Frontal cortex (tissue), 4 donors: Measurements from ENCODE around the gene DDX28. TPM values are rescaled to one million over a fixed set of nuclear protein-coding genes. Genes with fewer than 3 reads are reported as not detected.
"Not testable (repeated sequence)": the region's sequence is repeated elsewhere in the genome, so short reads cannot be mapped to it uniquely, and the experiment has no call there.

Experiments
- DNase-seq, 2 donors: peaks; one replicate each; pipeline ENCODE4 v3.0.0; 2012; ENCODE audit warnings: low spot score in 2 of 2
- FAIRE-seq: peaks from 2 replicates; lab custom pipeline; 2012; peaks lifted over from hg19 to GRCh38; lab: Jason Lieb, UNC
- small RNA-seq: library from RNA; depleted of rRNA; stranded (forward); fragments of <200 nt; gene quantifications from one replicate; pipeline ENCODE3, GENCODE V24; 2014
- total RNA-seq: library from RNA; depleted of rRNA; stranded (reverse); fragments of >200 nt; gene quantifications from one replicate; pipeline ENCODE4 v1.2.3, GENCODE V29; 2014
- donor health status: control.
- donor health status: control.
- donor health status: control.

DDX28 gene
- total RNA-seq, 1 donor from 2014 or later = 13.5 TPM

- DNase-seq (no peak), FAIRE-seq (no peak)
Observed at GRCh38 chr16:67975321-67976105, 47.5 kb downstream of the DDX28 start.

- FAIRE-seq, DNase-seq: not testable (repeated sequence)
Observed at GRCh38 chr16:67972285-67972684, 50.7 kb downstream of the DDX28 start.

- FAIRE-seq (no peak), DNase-seq (no peak)
Observed at GRCh38 chr16:67971111-67971510, 51.9 kb downstream of the DDX28 start.

Small RNA genes lying within 50 kb of the gene (small RNA-seq; reads per million reads assigned to genes)
- not detected for gene RNU6-359P

Other genes with a start within 250 kb of the DDX28 start
- 3.7 TPM for gene RANBP10, start 216.7 kb downstream of the DDX28 start, total RNA-seq
- 4.5 TPM for gene TSNAXIP1, start 216.3 kb downstream of the DDX28 start, total RNA-seq
- gene THAP11, start 180.9 kb downstream of the DDX28 start, total RNA-seq = 26.5 TPM
- 70.9 TPM for gene NUTF2, start 176.3 kb downstream of the DDX28 start, total RNA-seq
- gene CENPT, start 175.5 kb downstream of the DDX28 start, total RNA-seq = 25.3 TPM
- gene EDC4, start 150.2 kb downstream of the DDX28 start, total RNA-seq = 64.0 TPM
- not detected for gene NRN1L, start 138.3 kb downstream of the DDX28 start, total RNA-seq
- 6.5 TPM for gene PSKH1, start 130.0 kb downstream of the DDX28 start, total RNA-seq
- 2.0 TPM for gene CTRL, start 91.4 kb downstream of the DDX28 start, total RNA-seq
- gene PSMB10, start 86.4 kb downstream of the DDX28 start, total RNA-seq = 13.0 TPM
- gene LCAT, start 79.1 kb downstream of the DDX28 start, total RNA-seq = 0.82 TPM
- gene SLC12A4, start 54.6 kb downstream of the DDX28 start, total RNA-seq = 6.5 TPM
- not detected for gene DPEP3, start 42.7 kb downstream of the DDX28 start, total RNA-seq
- 0.82 TPM for gene DPEP2, start 23.7 kb downstream of the DDX28 start, total RNA-seq
- not detected for gene DPEP2NB, start 7.3 kb downstream of the DDX28 start, total RNA-seq
- 11.0 TPM for gene DUS2, start 52 bp upstream of the DDX28 start, total RNA-seq
- 21.6 TPM for gene NFATC3, start 62.1 kb upstream of the DDX28 start, total RNA-seq
- gene ESRP2, start 212.9 kb upstream of the DDX28 start, total RNA-seq = not detected
- gene PLA2G15, start 222.1 kb upstream of the DDX28 start, total RNA-seq = 18.3 TPM
- gene SLC7A6, start 241.3 kb upstream of the DDX28 start, total RNA-seq = 17.1 TPM